Peyer's patch (tissue), 4 donors: ENCODE measurements around the gene TOX2. TPM values are rescaled to one million over a fixed set of nuclear protein-coding genes. Genes with fewer than 3 reads are reported as not detected.
A peak's percentile ranks its signal among the peaks of the same experiment; 100 is the strongest.

ENCODE experiments used
- DNase-seq, 3 donors: peaks; one replicate each; pipeline ENCODE4 v3.0.0-alpha.2; 2017 to 2019
- H3K27ac ChIP-seq, 4 donors: fragments of 200-600 bp; sonication (generic); one replicate each; pipeline ENCODE4 v1.5.1; 2016 to 2019
- H3K27me3 ChIP-seq, 2 donors: fragments of 200-600 bp; sonication (generic); one replicate each; pipeline ENCODE4 v1.5.1; 2019
- H3K36me3 ChIP-seq, 3 donors: fragments of 200-600 bp; sonication (generic); one replicate each; pipeline ENCODE4 v1.5.1; 2016 to 2019
- H3K4me1 ChIP-seq, 4 donors: fragments of 200-600 bp; sonication (generic); one replicate each; pipeline ENCODE4 v1.5.1; 2016 to 2019
- H3K4me3 ChIP-seq, 4 donors: fragments of 200-600 bp; sonication (generic); 1 replicate in 3 of 4; 2 replicates in 1 of 4; pipeline ENCODE4 v1.5.1; 2016 to 2019; ENCODE audit warnings: mild to moderate bottlenecking in 1 of 4
- H3K9me3 ChIP-seq, 4 donors: fragments of 200-600 bp; sonication (generic); one replicate each; pipeline ENCODE4 v1.5.1; 2016 to 2019; ENCODE audit warnings: mild to moderate bottlenecking in 1 of 4
- POLR2A ChIP-seq, 2 donors: fragments of 450-650 bp; IDR thresholded peaks; one replicate each; pipeline ENCODE4 v1.5.1; 2017; ENCODE audit warnings: antibody characterized with exemption in 2 of 2, mild to moderate bottlenecking in 2 of 2, moderate library complexity in 2 of 2
- total RNA-seq, 4 donors: library from RNA; depleted of rRNA; stranded (reverse); fragments of >200 nt; gene quantifications; one replicate each; pipeline ENCODE4 v1.1.0, GENCODE V29; 2016
- TF ChIP-seq, protein P1 (sequence below), 6 experiments: fragments of 450-650 bp in 4 of 6; fragments of 200-600 bp in 2 of 6; sonication (generic) in 1 of 6; IDR thresholded peaks; one replicate each; pipeline ENCODE4 v1.5.1; 2017 to 2019; ENCODE audit warnings: antibody characterized with exemption in 6 of 6, mild to moderate bottlenecking in 3 of 6, moderate library complexity in 1 of 6

TOX2 gene
- total RNA-seq, 4 donors from 2014 or later, result 1.9 to 5.8 (median 2.0) TPM

DNA sequence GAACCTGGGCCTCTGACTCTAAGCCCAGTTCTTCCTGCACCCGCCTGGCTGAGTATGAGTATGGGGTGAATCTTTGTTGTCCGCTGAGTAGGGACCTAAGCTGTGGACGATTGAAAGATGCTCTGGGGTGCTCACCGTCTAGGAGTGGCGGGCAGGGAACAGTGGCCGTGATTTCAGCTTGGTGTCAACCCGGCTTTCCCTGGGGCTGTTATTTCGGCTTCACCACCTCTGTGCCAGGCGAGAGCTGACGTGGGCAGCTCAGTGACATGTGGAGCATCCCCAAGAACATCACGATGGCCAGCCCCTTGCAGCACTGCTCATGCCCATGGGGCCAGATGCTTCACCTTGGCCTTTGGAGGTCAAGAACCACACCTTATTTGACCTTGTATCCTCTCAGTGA, 102.6 kb downstream of the TOX2 start:
- no peak for DNase-seq
- Histone ChIP-seq H3K4me1 (peaks cover 0 to 29% (median 7%) of the 10 kb centered on the region in 4 donors), H3K27me3 (no peaks in the 10 kb centered on the region), H3K9me3 (no peaks in the 10 kb centered on the region), H3K36me3 (no peaks in the 10 kb centered on the region), H3K4me3 (no peak overlapping the region), H3K27ac (no peak overlapping the region)
- no peak for TF ChIP-seq POLR2A (IDR thresholded peaks at IDR 0.05)
- TF ChIP-seq, protein P1, sequence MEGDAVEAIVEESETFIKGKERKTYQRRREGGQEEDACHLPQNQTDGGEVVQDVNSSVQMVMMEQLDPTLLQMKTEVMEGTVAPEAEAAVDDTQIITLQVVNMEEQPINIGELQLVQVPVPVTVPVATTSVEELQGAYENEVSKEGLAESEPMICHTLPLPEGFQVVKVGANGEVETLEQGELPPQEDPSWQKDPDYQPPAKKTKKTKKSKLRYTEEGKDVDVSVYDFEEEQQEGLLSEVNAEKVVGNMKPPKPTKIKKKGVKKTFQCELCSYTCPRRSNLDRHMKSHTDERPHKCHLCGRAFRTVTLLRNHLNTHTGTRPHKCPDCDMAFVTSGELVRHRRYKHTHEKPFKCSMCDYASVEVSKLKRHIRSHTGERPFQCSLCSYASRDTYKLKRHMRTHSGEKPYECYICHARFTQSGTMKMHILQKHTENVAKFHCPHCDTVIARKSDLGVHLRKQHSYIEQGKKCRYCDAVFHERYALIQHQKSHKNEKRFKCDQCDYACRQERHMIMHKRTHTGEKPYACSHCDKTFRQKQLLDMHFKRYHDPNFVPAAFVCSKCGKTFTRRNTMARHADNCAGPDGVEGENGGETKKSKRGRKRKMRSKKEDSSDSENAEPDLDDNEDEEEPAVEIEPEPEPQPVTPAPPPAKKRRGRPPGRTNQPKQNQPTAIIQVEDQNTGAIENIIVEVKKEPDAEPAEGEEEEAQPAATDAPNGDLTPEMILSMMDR (IDR thresholded peaks at IDR 0.05), result no peak

DNA sequence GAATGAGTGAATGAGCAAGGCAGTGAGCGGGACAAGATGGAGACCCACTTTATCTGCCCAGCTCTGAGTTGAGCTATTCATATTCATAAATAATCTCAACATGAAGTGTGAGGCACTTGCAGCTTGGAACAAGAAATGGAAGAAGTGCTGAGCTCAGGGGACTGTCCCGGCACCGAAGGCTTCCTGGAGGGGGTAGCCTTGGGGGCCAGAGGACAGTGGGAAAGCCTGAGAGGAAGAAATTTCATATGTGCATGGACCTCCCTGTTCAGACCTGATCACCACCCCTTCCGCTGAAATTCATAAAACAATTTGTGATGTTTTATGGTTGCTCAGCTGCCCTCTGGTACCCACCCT, 103.2 kb downstream of the TOX2 start:
- no peak for TF ChIP-seq POLR2A (IDR thresholded peaks at IDR 0.05)
- TF ChIP-seq, protein P1 (IDR thresholded peaks at IDR 0.05), result no peak
- H3K27ac ChIP-seq, result no peak overlapping the region
- no peaks in the 10 kb centered on the region for H3K36me3 ChIP-seq
- no peaks in the 10 kb centered on the region for H3K9me3 ChIP-seq
- DNase-seq, result peak in 1 of 3 donors; percentile 17
- H3K4me3 ChIP-seq, result no peak overlapping the region
- peaks cover 0 to 29% (median 7%) of the 10 kb centered on the region in 4 donors for H3K4me1 ChIP-seq
- H3K27me3 ChIP-seq, result no peaks in the 10 kb centered on the region

DNA sequence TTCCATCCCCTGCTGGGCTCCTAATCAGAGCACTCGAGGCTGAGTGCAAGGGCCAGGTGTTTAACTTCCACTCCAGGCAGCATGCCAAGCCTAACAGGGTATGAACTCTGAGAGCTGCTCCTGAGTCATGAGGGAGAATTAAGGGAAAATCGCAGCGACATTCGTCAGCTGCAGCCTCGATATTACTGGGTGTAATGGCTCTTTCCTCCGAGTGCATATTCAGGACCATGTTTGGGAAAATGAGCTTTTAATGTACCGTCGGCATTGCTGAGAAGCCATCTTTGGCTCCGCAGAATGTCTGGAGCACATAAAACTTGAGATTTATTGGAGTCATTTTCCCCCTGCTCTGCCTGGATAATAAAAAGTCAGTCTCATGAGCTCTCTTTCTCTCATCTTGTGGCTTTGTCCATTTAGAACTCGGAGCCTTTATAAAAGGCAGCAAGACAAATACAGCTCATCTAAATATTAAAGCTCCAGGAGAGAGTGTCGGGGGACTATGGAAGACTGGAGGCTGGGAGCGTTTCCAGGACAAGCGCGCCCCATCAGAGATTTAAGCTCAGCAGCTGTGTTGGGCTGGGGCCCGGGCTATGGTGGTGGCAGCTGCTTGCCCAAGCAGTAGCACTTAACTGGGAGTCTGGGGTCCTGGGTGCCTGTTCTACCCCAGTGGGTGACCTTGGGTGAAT, 103.7 kb downstream of the TOX2 start:
- peak in 2 of 3 donors; percentile 72 to 88 for DNase-seq
- Histone ChIP-seq H3K27ac (no peak overlapping the region), H3K36me3 (no peaks in the 10 kb centered on the region), H3K4me1 (peaks cover 0 to 29% (median 7%) of the 10 kb centered on the region in 4 donors), H3K27me3 (no peaks in the 10 kb centered on the region), H3K4me3 (no peak overlapping the region), H3K9me3 (no peaks in the 10 kb centered on the region)
- TF ChIP-seq, protein P1 (IDR thresholded peaks at IDR 0.05), result no peak
- no peak for TF ChIP-seq POLR2A (IDR thresholded peaks at IDR 0.05)

DNA sequence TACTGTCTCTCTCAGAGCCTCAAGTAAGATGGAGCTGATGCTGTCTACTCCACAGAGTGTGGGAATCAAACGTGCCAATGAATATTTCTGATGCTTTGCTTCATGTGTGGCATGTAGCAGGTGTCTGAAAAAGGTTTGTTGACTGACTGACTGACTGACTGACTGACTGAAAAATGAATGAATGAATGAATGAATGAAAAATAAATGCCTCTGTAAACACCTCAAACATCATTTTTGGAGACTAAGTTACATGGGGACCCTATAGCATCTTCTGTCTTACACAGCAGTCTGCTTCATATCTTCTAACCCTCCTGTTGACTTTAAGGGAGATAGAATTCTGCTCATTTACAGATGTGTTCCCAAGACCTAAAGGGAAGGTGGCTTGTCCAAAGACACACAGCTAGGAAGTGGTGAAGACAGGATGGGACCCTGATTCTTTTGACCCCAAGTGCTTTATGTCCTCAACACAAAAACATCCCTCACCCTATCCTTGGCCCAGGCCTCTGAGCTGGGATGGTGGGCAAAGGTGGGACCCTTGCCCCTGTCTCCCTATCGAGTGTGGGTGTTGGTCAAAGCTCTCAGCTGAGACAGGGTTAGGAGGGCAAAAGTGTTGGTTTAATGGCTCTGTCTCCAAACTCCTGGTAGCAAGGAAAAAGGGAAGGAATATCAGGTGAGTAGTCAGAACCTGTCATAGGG, 104.4 kb downstream of the TOX2 start:
- Histone ChIP-seq H3K9me3 (no peaks in the 10 kb centered on the region), H3K27ac (no peak overlapping the region), H3K27me3 (no peaks in the 10 kb centered on the region), H3K4me1 (peaks cover 0 to 33% (median 7%) of the 10 kb centered on the region in 4 donors), H3K4me3 (no peak overlapping the region), H3K36me3 (no peaks in the 10 kb centered on the region)
- TF ChIP-seq, protein P1 (IDR thresholded peaks at IDR 0.05), result no peak
- TF ChIP-seq POLR2A (IDR thresholded peaks at IDR 0.05), result no peak
- DNase-seq, result no peak

DNA sequence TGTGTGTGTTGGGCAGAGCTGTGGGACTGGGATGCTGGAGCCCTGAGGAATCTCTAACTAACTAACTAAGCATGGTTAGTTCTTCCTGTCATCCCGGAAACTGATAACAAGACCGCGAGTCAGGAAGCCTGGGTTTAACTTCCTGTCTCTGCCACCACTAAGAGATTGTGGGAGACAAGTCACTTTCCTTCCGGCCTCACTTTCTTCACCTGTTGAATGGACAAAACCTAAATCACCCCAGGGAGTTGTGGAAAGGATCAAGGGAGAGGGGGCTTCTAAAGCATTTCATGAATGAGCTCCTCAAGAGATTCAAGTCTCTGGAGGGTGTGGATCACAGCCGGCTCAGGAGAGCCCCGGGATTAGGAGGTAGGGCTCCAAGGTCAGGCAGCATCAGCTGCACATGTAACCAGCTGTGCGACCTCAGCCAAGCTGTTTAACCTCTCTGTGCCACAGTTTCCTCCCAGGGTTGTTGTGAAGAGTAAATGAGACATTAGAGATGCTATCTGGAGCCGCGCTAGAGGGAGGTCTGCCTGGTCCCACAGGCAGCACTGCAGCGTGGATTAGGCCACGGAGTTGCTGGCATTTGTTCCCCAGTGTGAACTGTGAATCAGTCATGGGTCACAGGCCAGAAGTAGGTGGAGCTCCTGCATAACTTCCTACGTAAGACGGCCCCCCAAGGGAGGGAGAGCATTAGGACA, 105.1 kb downstream of the TOX2 start:
- no peak overlapping the region for H3K4me3 ChIP-seq
- no peaks in the 10 kb centered on the region for H3K27me3 ChIP-seq
- H3K9me3 ChIP-seq, result no peaks in the 10 kb centered on the region
- no peak for TF ChIP-seq POLR2A (IDR thresholded peaks at IDR 0.05)
- TF ChIP-seq, protein P1 (IDR thresholded peaks at IDR 0.05), result no peak
- peaks cover 0 to 28% (median 7%) of the 10 kb centered on the region in 4 donors for H3K4me1 ChIP-seq
- no peaks in the 10 kb centered on the region for H3K36me3 ChIP-seq
- H3K27ac ChIP-seq, result no peak overlapping the region
- peak in 1 of 3 donors; percentile 18 for DNase-seq
